ENCODE measurements around the gene CLEC2B.

GRCh38 chr12:9906873-9907272 lies 37.7 kb upstream of the CLEC2B start:
- TF ChIP-seq POLR2A (IDR thresholded peaks at IDR 0.05) (no peak), CTCF (IDR thresholded peaks at IDR 0.05) (no peak), POLR2AphosphoS5 (IDR thresholded peaks at IDR 0.05) (no peak)
